Measurements from ENCODE around the gene SMTN.

DNA sequence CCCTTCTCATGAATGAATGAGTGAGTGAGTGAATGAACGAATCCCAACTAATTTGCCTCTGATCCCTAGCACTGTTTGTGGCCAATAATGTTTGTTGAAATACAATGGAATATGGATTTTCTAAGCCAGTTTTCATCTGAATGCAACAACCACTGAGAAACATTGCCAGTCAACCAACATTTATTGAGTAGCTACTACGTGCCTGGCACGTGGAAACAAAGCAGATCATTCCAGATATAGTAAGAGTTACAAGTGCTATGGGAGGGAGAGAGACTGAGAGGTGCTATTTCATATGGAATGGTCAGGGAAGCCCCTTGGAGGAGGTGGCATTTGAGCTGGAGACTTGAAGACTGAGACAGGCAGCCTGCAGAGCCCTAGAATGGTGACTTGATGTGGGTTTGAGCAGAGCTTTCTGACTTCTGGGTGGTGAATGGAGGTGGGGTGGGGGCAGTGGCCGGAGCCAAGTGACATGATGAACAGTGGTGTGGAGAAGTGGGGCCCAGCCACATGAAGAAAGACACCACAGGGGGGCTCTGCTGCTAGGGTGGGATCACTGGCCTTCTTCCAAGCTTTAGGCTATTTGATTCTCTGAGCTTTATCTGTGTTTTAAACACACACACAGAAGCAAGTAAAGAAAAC is 35.1 kb upstream of the SMTN start:
- TF ChIP-seq, protein P1, sequence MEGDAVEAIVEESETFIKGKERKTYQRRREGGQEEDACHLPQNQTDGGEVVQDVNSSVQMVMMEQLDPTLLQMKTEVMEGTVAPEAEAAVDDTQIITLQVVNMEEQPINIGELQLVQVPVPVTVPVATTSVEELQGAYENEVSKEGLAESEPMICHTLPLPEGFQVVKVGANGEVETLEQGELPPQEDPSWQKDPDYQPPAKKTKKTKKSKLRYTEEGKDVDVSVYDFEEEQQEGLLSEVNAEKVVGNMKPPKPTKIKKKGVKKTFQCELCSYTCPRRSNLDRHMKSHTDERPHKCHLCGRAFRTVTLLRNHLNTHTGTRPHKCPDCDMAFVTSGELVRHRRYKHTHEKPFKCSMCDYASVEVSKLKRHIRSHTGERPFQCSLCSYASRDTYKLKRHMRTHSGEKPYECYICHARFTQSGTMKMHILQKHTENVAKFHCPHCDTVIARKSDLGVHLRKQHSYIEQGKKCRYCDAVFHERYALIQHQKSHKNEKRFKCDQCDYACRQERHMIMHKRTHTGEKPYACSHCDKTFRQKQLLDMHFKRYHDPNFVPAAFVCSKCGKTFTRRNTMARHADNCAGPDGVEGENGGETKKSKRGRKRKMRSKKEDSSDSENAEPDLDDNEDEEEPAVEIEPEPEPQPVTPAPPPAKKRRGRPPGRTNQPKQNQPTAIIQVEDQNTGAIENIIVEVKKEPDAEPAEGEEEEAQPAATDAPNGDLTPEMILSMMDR (IDR thresholded peaks at IDR 0.05; ENCODE audit: low read depth, low read length, missing input control) = no peak
- TF ChIP-seq, protein P2, sequence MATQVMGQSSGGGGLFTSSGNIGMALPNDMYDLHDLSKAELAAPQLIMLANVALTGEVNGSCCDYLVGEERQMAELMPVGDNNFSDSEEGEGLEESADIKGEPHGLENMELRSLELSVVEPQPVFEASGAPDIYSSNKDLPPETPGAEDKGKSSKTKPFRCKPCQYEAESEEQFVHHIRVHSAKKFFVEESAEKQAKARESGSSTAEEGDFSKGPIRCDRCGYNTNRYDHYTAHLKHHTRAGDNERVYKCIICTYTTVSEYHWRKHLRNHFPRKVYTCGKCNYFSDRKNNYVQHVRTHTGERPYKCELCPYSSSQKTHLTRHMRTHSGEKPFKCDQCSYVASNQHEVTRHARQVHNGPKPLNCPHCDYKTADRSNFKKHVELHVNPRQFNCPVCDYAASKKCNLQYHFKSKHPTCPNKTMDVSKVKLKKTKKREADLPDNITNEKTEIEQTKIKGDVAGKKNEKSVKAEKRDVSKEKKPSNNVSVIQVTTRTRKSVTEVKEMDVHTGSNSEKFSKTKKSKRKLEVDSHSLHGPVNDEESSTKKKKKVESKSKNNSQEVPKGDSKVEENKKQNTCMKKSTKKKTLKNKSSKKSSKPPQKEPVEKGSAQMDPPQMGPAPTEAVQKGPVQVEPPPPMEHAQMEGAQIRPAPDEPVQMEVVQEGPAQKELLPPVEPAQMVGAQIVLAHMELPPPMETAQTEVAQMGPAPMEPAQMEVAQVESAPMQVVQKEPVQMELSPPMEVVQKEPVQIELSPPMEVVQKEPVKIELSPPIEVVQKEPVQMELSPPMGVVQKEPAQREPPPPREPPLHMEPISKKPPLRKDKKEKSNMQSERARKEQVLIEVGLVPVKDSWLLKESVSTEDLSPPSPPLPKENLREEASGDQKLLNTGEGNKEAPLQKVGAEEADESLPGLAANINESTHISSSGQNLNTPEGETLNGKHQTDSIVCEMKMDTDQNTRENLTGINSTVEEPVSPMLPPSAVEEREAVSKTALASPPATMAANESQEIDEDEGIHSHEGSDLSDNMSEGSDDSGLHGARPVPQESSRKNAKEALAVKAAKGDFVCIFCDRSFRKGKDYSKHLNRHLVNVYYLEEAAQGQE (IDR thresholded peaks at IDR 0.05) = no peak
- TF ChIP-seq, protein P3, sequence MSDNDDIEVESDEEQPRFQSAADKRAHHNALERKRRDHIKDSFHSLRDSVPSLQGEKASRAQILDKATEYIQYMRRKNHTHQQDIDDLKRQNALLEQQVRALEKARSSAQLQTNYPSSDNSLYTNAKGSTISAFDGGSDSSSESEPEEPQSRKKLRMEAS (IDR thresholded peaks at IDR 0.05) = no peak
- TF ChIP-seq JUND (IDR thresholded peaks at IDR 0.05) (no peak), RAD21 (IDR thresholded peaks at IDR 0.05) (no peak)

All from liver (tissue), 3 donors.